HEK293T (cell line): Measurements from ENCODE around the gene PDPN.

Source experiments
- ARNT ChIP-seq: fragments of 450-650 bp; IDR thresholded peaks from 2 replicates; pipeline ENCODE4 v1.6.1; 2017; ENCODE audit warnings: mild to moderate bottlenecking
- CTBP1 ChIP-seq: fragments of 450-650 bp; IDR thresholded peaks from 2 replicates; pipeline ENCODE4 v1.6.1; 2016; ENCODE audit warnings: borderline replicate concordance
- FOXK2 ChIP-seq: fragments of 450-650 bp; IDR thresholded peaks from 2 replicates; pipeline ENCODE4 v1.6.1; 2016; ENCODE audit warnings: mild to moderate bottlenecking
- FOXM1 ChIP-seq: fragments of 450-650 bp; IDR thresholded peaks from 2 replicates; pipeline ENCODE4 v1.6.1; 2017; ENCODE audit warnings: mild to moderate bottlenecking, borderline replicate concordance
- HDGF ChIP-seq: fragments of 450-650 bp; IDR thresholded peaks from 2 replicates; pipeline ENCODE4 v1.6.1; 2017; ENCODE audit warnings: antibody characterized with exemption, borderline replicate concordance
- L3MBTL2 ChIP-seq: fragments of 450-650 bp; conservative IDR thresholded peaks from 2 replicates; pipeline ENCODE4 v1.6.1; 2016; ENCODE audit warnings: mild to moderate bottlenecking
- SP1 ChIP-seq: fragments of 450-650 bp; IDR thresholded peaks from 2 replicates; pipeline ENCODE4 v1.6.1; 2017
- SUZ12 ChIP-seq: fragments of 450-650 bp; IDR thresholded peaks from 2 replicates; pipeline ENCODE4 v1.6.1; 2016; ENCODE audit warnings: mild to moderate bottlenecking

DNA sequence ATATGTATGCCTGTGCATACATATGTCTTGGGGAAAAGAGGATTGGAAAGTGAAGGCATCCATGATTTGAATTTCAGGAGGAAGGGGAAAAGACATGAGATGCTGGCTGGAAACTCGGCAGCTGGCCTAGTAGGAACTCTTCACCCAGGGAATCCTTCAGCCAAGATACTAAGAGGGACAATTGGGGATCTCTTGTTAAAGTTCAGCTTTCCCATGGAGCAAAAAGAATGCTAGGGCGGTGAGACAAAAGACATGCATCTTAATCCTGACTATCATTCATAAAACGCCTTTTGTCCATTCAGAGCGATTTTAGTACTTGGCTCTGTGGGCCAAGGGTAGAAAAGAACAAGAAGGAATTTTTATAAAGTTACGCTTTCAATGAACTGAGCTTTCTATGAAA lies 20.5 kb downstream of the PDPN start:
- TF ChIP-seq SUZ12 (no peak), ARNT (no peak), SP1 (no peak), L3MBTL2 (no peak), FOXK2 (no peak), CTBP1 (no peak), FOXM1 (no peak), HDGF (no peak)
